Right lobe of liver (tissue), 6 donors: ENCODE measurements around the gene BCKDK. TPM values are rescaled to one million over a fixed set of nuclear protein-coding genes. Genes with fewer than 3 reads are reported as not detected.
A peak's percentile ranks its signal among the peaks of the same experiment; 100 is the strongest.

Source experiments
- ATAC-seq, 4 donors: fragments of 200-7000 bp; cut with Tn5 transposase; one replicate each; pipeline ENCODE4 v1.9.1; 2020; ENCODE audit warnings: mild to moderate bottlenecking in 4 of 4, moderate library complexity in 4 of 4
- DNase-seq, 3 donors: peaks; one replicate each; pipeline ENCODE4 v3.0.0-alpha.2; 2020
- H3K27ac ChIP-seq, 3 donors: fragments of 200-600 bp; one replicate each; pipeline ENCODE4 v1.8.0; 2022
- H3K27me3 ChIP-seq, 2 donors: fragments of 200-600 bp; one replicate each; pipeline ENCODE4 v1.8.0; 2022
- H3K36me3 ChIP-seq, 4 donors: fragments of 200-600 bp; sonication (generic) in 1 of 4; one replicate each; pipeline versions ENCODE4 v1.5.1 to v1.8.0; 2017 to 2022; ENCODE audit warnings: control low read depth in 1 of 4
- H3K4me1 ChIP-seq, 4 donors: fragments of 200-600 bp; sonication (generic) in 1 of 4; one replicate each; pipeline versions ENCODE4 v1.5.1 to v1.8.0; 2017 to 2022; ENCODE audit warnings: control low read depth in 1 of 4
- H3K4me3 ChIP-seq, 3 donors: fragments of 200-600 bp; one replicate each; pipeline ENCODE4 v1.8.0; 2022
- H3K9me3 ChIP-seq, 4 donors: fragments of 200-600 bp; sonication (generic) in 1 of 4; one replicate each; pipeline versions ENCODE4 v1.5.1 to v1.8.0; 2017 to 2022; ENCODE audit warnings: control low read depth in 1 of 4
- POLR2A ChIP-seq: fragments of 450-650 bp; IDR thresholded peaks from one replicate; pipeline ENCODE4 v1.6.1; 2017; ENCODE audit warnings: antibody characterized with exemption, mild to moderate bottlenecking
- WGBS: methylation state at CpG from one replicate; pipeline ENCODE4 v1.1.6; 2018; ENCODE audit warnings: low coverage, low lambda C conversion rate; ENCODE audit not compliant: insufficient coverage; ENCODE audit errors: missing lambda C conversion rate; 5-methylcytosine and 5-hydroxymethylcytosine counted together
- intact Hi-C, 2 donors: fragments of 100-400 bp; cut with DNase I; formaldehyde crosslinking; loops; one replicate each; pipeline versions ENCODE4 v1.11.2 to v1.14.1; 2022
- total RNA-seq, 6 experiments: library from RNA; depleted of rRNA in 2 of 6; stranded (reverse); fragments of >200 nt in 2 of 6; fragmentation: NEBNext Ultra II Directional in 3 of 6; extraction: Animal tissue kit (Norgen Biotek cat#: 25700) in 3 of 6; gene quantifications; one replicate each; pipeline versions ENCODE4 v1.1.0 to v1.2.4, GENCODE V29; 2016 to 2023
- TF ChIP-seq, protein P1 (sequence below), 4 donors: fragments of 200-600 bp in 3 of 4; fragments of 450-650 bp in 1 of 4; IDR thresholded peaks; one replicate each; pipeline versions ENCODE4 v1.5.1 to v1.8.0; 2016 to 2022; ENCODE audit warnings: antibody characterized with exemption in 4 of 4, mild to moderate bottlenecking in 2 of 4
- donor health status: DM: no; HTN: yes; CAD: no.
- donor health status: DM: no; HTN: no; CAD: no.
- donor health status: DM: no; HTN: no; CAD: no.
- donor health status: DM: no; HTN: yes; CAD: no.
- donor health status: DM: no; HTN: yes; CAD: no.

Gene BCKDK
- total RNA-seq, 6 experiments from 2014 or later, result 34.8 to 61.5 (median 41.8) TPM

DNA sequence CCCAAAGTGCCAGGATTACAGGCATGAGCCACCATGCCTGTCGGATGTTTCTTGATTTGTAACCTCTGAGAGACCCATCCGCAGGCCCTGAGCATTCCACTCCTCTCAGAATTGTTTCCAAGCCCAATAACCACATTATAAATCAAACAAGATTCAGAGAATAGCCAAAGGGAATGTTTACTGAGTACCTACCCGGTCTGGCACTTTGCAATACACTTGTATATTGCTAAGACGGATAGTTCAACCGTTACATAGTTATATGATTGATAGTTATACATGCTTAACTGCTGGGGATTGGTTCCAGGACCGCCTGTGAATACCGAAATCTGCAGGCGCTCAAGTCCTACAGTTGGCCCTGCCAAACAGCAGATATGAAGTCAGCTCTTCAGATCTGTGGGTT, 6.3 kb downstream of the BCKDK start:
- peak overlapping the region in 2 of 3 donors; percentile 62 to 74 for H3K27ac ChIP-seq
- peak overlapping the region in 1 of 3 donors; percentile 3 for H3K4me3 ChIP-seq
- TF ChIP-seq POLR2A, result no peak
- TF ChIP-seq, protein P1, sequence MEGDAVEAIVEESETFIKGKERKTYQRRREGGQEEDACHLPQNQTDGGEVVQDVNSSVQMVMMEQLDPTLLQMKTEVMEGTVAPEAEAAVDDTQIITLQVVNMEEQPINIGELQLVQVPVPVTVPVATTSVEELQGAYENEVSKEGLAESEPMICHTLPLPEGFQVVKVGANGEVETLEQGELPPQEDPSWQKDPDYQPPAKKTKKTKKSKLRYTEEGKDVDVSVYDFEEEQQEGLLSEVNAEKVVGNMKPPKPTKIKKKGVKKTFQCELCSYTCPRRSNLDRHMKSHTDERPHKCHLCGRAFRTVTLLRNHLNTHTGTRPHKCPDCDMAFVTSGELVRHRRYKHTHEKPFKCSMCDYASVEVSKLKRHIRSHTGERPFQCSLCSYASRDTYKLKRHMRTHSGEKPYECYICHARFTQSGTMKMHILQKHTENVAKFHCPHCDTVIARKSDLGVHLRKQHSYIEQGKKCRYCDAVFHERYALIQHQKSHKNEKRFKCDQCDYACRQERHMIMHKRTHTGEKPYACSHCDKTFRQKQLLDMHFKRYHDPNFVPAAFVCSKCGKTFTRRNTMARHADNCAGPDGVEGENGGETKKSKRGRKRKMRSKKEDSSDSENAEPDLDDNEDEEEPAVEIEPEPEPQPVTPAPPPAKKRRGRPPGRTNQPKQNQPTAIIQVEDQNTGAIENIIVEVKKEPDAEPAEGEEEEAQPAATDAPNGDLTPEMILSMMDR (IDR thresholded peaks at IDR 0.05), result no peak
- H3K27me3 ChIP-seq, result no peaks in the 10 kb centered on the region
- WGBS, result 51% methylated on average over 8 of the region's 8 CpGs
- no peak for DNase-seq
- ATAC-seq, result no peak
- H3K36me3 ChIP-seq, result peaks cover 0 to 14% (median 1%) of the 10 kb centered on the region in 4 donors
- intact Hi-C loops, result no loop called here
- peaks cover 0 to 70% (median 28%) of the 10 kb centered on the region in 4 donors for H3K4me1 ChIP-seq
- H3K9me3 ChIP-seq, result no peaks in the 10 kb centered on the region

DNA sequence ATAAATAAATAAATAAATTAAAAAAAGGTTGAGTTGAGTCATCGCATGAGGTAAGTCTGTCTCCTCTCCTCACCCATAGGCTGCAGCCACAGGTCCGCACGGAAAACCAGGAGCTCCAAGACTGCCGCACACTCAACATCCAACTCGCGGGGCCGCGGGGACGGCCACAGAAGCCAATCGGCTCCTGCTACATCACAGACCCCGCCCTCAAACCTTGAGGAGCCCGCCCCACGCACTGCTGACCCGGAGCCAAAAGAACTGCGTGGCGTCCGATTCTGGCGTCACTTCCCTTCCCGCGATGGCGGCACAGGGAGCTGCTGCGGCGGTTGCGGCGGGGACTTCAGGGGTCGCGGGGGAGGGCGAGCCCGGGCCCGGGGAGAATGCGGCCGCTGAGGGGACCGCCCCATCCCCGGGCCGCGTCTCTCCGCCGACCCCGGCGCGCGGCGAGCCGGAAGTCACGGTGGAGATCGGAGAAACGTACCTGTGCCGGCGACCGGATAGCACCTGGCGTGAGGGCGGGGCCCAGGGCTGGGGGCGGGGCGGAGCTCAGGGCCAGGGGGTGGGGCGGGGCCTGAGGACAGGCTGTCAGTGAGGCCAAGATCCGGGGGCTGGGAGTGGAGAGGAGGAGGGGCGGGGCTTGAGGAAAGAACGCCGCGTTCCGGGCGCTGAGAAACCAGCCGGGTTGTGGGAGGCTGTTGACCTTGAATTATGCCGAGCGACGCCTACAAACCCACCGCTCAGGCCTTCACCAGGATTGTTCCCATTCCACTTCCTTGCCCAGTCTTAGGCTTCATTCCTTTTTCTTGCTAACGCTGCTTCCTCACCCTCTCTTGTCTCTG, 9.4 kb downstream of the BCKDK start, which contains the start of gene KAT8:
KAT8 (plus strand) TSS at position 281 of the 839 bp plus-strand sequence; CDS start at position 299, 18 bp downstream.
- intact Hi-C loops, result no loop called here
- DNase-seq (peak; percentile 98 to 99 (median 99)), ATAC-seq (peak; percentile 90 to 97 (median 92))
- Histone ChIP-seq H3K9me3 (no peaks in the 10 kb centered on the region), H3K27ac (peak within 1 kb of the TSS; percentile 86 to 90 (median 90)), H3K4me1 (peaks cover 0 to 39% (median 21%) of the 10 kb centered on the region in 4 donors), H3K36me3 (peaks cover 0 to 26% (median 11%) of the 10 kb centered on the region in 4 donors), H3K4me3 (peak within 1 kb of the TSS; percentile 75 to 85 (median 76)), H3K27me3 (no peaks in the 10 kb centered on the region)
- 1% methylated on average over 15 of the region's 68 CpGs for WGBS
- peak; percentile 93 for TF ChIP-seq POLR2A
- TF ChIP-seq, protein P1 (IDR thresholded peaks at IDR 0.05), result no peak

DNA sequence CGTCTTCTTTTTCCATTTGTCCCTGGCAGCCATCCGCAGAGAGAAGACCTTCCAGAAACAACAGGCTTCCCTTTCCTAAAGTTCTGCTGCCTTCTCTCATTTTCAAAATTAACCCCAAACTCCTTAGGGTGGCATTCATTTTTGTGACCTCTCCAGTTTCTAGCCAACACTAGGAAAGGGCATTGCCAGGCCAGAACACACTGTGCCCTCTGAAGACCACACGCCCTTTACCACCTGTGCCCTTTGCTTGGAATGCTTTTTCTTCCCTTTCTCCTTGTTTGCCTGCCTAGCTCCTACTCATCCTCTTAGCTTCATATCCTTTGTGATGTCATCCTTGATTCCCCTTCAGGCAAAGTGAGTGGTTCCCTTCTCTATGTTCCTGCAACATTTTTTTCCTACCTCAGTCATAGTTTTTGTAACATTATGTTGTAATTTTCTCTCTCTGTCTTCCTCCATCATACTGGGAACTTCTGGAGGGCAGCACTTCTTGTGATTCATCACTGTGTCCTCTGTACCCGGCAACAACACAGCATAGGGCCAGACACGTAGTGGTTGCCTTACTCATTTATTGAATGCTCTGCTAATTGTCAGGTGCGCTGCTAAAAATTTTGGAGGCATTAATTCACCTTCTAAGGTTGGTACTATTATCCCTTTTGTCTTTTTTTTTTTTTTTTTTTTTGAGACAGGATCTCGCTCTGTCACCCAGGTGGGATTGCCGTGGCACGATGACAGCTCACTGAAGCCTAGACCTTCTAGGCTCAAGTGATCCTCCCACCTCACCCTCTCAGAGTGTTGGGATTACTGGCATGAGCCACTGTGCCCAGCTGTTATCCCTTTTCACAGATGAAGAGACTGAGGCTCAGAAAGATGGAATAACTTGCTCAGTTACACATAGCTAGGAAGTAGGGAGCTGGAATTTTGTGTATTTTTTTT, 10.3 kb downstream of the BCKDK start:
- ATAC-seq (peak in 1 of 4 donors; percentile 2), DNase-seq (no peak)
- peaks cover 0 to 34% (median 11%) of the 10 kb centered on the region in 4 donors for H3K36me3 ChIP-seq
- H3K4me3 ChIP-seq, result peak overlapping the region; percentile 75 to 85 (median 76)
- TF ChIP-seq, protein P1 (IDR thresholded peaks at IDR 0.05), result no peak
- no peak for TF ChIP-seq POLR2A
- no peaks in the 10 kb centered on the region for H3K9me3 ChIP-seq
- 48% methylated on average over 9 of the region's 9 CpGs for WGBS
- H3K27me3 ChIP-seq, result no peaks in the 10 kb centered on the region
- H3K27ac ChIP-seq, result peak overlapping the region; percentile 86 to 90 (median 90)
- intact Hi-C loops, result no loop called here
- H3K4me1 ChIP-seq, result peaks cover 0 to 31% (median 13%) of the 10 kb centered on the region in 4 donors

DNA sequence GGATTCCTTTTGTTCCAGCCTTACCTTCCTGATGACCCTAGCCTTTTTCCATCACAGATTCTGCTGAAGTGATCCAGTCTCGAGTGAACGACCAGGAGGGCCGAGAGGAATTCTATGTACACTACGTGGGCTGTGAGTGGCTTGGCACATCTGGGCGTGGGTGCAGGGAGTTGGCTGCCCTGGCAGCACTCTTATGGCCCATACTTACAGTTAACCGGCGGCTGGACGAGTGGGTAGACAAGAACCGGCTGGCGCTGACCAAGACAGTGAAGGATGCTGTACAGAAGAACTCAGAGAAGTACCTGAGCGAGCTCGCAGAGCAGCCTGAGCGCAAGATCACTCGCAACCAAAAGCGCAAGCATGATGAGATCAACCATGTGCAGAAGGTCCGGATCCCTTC, 11.9 kb downstream of the BCKDK start:
- TF ChIP-seq, protein P1 (IDR thresholded peaks at IDR 0.05), result no peak
- no peak for TF ChIP-seq POLR2A
- peaks cover 0 to 39% (median 11%) of the 10 kb centered on the region in 4 donors for H3K36me3 ChIP-seq
- H3K4me3 ChIP-seq, result no peak overlapping the region
- ATAC-seq (no peak), DNase-seq (no peak)
- H3K9me3 ChIP-seq, result no peaks in the 10 kb centered on the region
- intact Hi-C loops, result no loop called here
- 98% methylated on average over 11 of the region's 16 CpGs for WGBS
- no peak overlapping the region for H3K27ac ChIP-seq
- H3K27me3 ChIP-seq, result no peaks in the 10 kb centered on the region
- H3K4me1 ChIP-seq, result peaks cover 0 to 15% (median 6%) of the 10 kb centered on the region in 4 donors
